Measurements from ENCODE around the gene DCST1. TPM values are rescaled to one million over a fixed set of nuclear protein-coding genes. Genes with fewer than 3 reads are reported as not detected.

Gene DCST1
- total and polyA plus RNA-seq, 2 of the 13 experiments (the other 11 are each of a cell fraction or from before 2014, with no cell fraction given) = 0.04 TPM; not detected in 1

- POLR2A ChIA-PET = interaction anchor here (1.0 to 2.5 kb wide), 6 partner anchors 16 to 52 kb away, joined by 3 to 11 read pairs (median 4); partner anchors contain the start of gene SHC1
- DNase-seq (ENCODE audit: low spot score) = no peak
- Histone ChIP-seq H3K4me3 (replicated peaks in 1 of 3; ENCODE audit: insufficient read depth in 1 of 3, low read depth in 2 of 3, low read length in 3 of 3) (peak overlapping the region in 1 of 3 experiments; percentile 30; a peak in 1 of 6 replicates), H2AFZ (ENCODE audit: low read length) (no peak overlapping the region), H3K9ac (ENCODE audit: insufficient read depth, low read depth, low read length) (no peak overlapping the region), H3K4me2 (ENCODE audit: low read depth, low read length) (peak overlapping the region; percentile 65), H3K27ac (ENCODE audit: extremely low read length, insufficient read depth, low read length) (no peak overlapping the region), H3K4me1 (ENCODE audit: insufficient read depth, low read length) (peaks cover 68% of the 10 kb centered on the region), H3K36me3 (replicated peaks in 1 of 2; ENCODE audit: control insufficient read depth in 1 of 2, insufficient read depth in 2 of 2, low read length in 2 of 2) (no peaks in the 10 kb centered on the region), H3K9me3 (ENCODE audit: low read length) (no peaks in the 10 kb centered on the region), H3K27me3 (ENCODE audit: control insufficient read depth in 1 of 2, insufficient read depth in 2 of 2, low read length in 2 of 2) (no peaks in the 10 kb centered on the region), H3K79me2 (ENCODE audit: insufficient read depth, low read length) (no peaks in the 10 kb centered on the region), H4K20me1 (ENCODE audit: insufficient read depth, low read length) (no peaks in the 10 kb centered on the region)
- peak; percentile 7; the same call in 2 of the 3 replicates for ATAC-seq
- CTCF ChIA-PET (ENCODE audit: low intra/inter-chr PET ratio, low total read pairs) = no interaction called here
- 49% methylated on average over 8 of the region's 8 CpGs for WGBS (ENCODE audit: low lambda C conversion rate)
- intact Hi-C loops (cut with micrococcal nuclease; ENCODE audit: unreplicated experiment) (no loop called here), in situ Hi-C loops (cut with HindIII; ENCODE audit: extremely low pct_ligation_motif_present, low pct_unique_long_range_greater_than_20kb) (no loop called here)
- TF ChIP-seq ZNF770 (CRISPR knock-in tag; IDR thresholded peaks at IDR 0.05) (peak; percentile 50; the same call in 1 of the 2 replicates), ZNF333 (CRISPR knock-in tag; IDR thresholded peaks at IDR 0.05; ENCODE audit: borderline replicate concordance) (no peak), TEAD3 (CRISPR knock-in tag; optimal IDR thresholded peaks at IDR 0.05; ENCODE audit: borderline replicate concordance) (peak; percentile 80)
- TF ChIP-seq, protein P1, sequence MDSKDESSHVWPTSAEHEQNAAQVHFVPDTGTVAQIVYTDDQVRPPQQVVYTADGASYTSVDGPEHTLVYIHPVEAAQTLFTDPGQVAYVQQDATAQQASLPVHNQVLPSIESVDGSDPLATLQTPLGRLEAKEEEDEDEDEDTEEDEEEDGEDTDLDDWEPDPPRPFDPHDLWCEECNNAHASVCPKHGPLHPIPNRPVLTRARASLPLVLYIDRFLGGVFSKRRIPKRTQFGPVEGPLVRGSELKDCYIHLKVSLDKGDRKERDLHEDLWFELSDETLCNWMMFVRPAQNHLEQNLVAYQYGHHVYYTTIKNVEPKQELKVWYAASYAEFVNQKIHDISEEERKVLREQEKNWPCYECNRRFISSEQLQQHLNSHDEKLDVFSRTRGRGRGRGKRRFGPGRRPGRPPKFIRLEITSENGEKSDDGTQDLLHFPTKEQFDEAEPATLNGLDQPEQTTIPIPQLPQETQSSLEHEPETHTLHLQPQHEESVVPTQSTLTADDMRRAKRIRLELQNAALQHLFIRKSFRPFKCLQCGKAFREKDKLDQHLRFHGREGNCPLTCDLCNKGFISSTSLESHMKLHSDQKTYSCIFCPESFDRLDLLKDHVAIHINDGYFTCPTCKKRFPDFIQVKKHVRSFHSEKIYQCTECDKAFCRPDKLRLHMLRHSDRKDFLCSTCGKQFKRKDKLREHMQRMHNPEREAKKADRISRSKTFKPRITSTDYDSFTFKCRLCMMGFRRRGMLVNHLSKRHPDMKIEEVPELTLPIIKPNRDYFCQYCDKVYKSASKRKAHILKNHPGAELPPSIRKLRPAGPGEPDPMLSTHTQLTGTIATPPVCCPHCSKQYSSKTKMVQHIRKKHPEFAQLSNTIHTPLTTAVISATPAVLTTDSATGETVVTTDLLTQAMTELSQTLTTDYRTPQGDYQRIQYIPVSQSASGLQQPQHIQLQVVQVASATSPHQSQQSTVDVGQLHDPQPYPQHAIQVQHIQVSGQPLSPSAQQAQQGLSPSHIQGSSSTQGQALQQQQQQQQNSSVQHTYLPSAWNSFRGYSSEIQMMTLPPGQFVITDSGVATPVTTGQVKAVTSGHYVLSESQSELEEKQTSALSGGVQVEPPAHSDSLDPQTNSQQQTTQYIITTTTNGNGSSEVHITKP (CRISPR knock-in tag; IDR thresholded peaks at IDR 0.05; ENCODE audit: low read depth) = peak; percentile 88
- peak; percentile 46 for FAIRE-seq
- BruUV-seq (replicated peaks) = no TSS peak
Observed at GRCh38 chr1:155022136-155022926, 11.3 kb upstream of the DCST1 start.
